ENCODE measurements around the gene RFX7.
A peak's percentile ranks its signal among the peaks of the same experiment; 100 is the strongest.
"Not testable (repeated sequence)": the region's sequence is repeated elsewhere in the genome, so short reads cannot be mapped to it uniquely, and the experiment has no call there.

The RFX7 gene

DNA sequence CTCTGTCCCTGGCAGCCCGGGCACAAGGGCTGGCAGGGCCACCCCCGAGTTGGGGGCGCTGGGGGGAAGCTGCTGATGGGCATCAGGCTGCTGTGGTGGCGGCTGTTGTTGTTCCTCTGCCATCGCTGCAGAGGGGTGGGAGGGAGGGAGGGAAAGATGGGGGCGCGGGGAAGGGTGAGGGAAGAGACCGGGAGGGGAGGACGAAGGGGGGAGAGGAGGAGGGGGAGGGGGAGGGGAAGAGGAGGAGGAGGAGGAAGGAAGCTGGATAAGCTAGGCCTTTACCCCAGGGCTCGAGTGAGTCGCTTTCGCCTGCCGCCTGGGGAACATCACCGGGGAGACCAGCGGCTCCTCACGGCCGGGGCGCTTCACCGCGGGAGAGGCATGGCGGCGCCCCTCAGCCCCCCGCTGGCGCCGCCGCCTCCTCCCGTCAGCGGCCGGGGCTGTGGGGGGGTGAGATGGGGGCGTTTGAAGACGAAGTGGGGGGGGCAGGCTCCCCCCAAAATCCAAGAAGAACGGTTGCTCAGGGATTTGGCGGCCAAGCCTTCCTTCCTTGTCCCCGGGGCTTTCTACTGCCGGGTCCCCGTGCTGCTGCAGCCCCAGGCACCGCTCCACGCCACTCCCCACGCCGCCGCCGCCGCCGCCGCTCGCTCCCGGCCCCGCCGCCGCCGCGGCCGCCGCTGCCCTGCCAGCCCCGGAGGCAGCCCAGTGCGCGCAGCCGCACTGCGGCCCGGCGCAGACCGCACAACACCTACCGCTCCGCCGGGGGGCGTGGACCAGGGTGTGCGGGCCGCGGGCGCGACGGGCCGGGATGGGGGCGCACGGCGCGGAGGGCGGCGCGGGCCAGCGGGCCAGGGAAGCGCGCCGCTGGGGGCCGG, at the start of gene RFX7:
RFX7 (minus strand) TSS at position 717 of the 875 bp plus-strand sequence; CDS start at position 123, 594 bp downstream.
- DNase-seq: peak; percentile 57 to 66

GRCh38 chr15:56292546-56293316, 49.1 kb upstream of the RFX7 start:
- DNase-seq: no peak

- DNase-seq: no peak
These were observed 48.1 kb upstream of the RFX7 start for GRCh38 chr15:56291741-56292140.

GRCh38 chr15:56286213-56286612, 42.5 kb upstream of the RFX7 start:
- peak; percentile 40 to 50 for DNase-seq

DNA sequence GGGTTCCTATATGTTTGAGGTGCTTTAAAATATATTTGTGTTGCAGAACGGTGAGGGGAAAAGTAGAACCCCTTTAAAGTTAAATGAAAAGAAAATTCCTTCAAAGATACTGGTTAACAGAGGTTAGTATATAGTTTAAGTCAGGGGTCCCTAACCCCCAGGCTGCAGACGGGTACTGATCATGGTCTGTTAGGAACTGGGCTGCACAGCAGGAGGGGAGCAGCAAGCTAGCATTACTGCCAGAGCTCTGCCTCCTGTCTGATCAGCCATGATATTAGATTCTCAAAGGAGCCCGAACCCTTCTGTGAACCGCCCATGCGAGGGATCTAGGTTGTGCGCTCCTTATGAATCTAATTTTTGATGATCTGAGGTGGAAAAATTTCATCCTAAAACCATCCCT, 37.5 kb upstream of the RFX7 start:
- no peak for DNase-seq

DNA sequence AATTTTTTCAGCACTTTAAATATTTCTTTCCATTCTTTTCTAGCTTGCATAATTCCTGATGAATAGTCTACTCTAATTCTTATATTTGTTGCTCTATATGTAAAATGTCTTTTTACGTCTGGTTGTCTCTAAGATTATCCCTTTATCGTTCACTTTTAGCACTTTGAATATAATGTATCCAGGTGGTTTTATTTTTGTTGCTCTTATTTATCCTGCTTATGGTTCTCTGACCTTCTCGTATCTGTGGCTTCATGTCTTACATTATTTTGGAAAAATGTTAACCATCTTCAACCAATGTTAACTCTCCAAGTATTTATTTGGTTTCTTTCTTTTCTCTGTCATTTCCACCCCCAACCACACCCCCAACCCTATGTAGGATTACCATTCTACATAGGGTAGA, 30.0 kb upstream of the RFX7 start:
- no peak for DNase-seq

DNA sequence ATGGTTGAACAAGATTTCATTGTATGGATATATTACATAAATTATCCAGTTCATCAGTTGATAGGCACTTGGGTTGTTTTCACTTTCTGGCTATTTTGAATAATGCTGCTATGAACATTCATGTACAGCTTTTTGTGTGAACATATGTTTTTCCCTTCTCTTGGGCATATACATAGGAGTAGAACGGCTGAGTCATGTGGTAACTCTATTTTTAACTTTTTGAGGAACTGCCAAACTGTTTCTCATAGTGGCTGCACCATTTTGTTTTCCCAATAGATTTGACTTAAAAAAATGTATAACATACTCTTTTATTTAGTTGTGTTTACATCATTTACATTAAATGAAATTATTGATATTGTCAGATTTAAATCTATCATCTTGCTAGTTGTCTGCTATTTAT, 28.8 kb upstream of the RFX7 start:
- peak; percentile 32 to 44 for DNase-seq

DNA sequence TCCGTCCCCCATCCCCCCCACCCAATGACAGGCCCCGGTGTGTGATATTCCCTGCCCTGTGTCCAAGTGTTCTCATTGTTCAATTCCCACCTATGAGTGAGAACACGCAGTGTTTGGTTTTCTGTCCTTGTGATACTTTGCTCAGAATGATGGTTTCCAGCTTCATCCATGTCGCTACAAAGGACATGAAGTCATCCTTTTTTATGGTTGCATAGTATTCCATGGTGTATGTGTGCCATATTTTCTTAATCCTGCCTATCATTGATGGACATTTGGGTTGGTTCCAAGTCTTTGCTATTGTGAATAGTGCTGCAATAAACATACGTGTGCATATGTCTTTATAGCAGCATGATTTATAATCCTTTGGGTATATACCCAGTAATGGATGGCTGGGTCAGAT, 22.8 kb upstream of the RFX7 start:
- not testable (repeated sequence) for DNase-seq

DNA sequence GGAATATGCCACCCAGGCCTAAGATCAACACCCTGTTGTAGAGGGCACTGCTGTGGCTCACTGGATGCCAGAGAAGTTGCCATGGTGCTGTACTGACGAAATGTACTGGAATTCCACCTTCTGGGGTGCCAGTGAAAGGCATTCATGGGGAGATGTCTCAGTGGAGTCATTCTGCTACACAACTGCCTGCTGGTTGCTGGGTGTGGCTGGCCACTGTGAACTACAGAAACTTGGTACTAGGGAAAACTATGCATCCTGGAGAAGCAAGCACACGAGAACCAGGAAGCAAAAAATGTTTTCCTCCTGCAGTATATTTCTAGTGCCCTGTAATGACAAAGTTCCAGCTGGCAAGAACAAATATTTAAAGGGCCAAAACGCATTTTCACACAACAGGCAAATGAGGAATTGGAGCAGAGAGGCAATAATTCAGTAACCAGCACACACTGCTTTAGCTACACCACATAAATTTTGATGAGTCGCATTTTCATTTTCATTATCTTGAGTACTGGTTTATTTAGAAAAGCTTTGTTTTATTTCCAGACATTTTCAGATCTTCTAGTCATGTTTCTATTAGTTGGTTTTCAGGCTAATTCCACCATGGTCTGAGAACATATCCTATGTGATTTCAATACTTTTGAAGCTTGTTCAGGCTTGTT, 18.3 kb upstream of the RFX7 start:
- no peak for DNase-seq

GRCh38 chr15:56257306-56257705, 13.6 kb upstream of the RFX7 start:
- DNase-seq: not testable (repeated sequence)

- no peak for DNase-seq
These were observed 10.6 kb upstream of the RFX7 start for GRCh38 chr15:56254265-56254664.

DNA sequence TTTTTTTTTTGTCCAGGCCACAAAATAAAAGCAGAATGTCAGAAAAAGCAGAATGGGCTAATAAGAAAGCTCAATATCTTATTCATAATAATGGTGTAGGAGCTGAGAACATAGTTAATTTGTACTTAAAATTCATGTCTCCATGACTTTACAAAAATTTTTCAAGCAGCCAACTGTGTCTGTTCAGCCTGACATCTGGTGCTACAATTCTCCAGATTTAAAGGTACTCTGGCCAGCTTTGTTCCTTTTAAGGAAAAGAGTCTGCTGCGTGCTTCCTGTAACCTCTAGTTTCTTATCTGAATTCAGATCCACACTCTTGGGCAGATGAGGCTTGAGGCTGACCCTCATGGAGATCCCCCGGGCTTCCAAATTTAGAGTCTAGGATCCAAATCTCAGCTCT, 8.7 kb upstream of the RFX7 start:
- DNase-seq: no peak

GRCh38 chr15:56251315-56252095, 7.8 kb upstream of the RFX7 start:
- no peak for DNase-seq

DNA sequence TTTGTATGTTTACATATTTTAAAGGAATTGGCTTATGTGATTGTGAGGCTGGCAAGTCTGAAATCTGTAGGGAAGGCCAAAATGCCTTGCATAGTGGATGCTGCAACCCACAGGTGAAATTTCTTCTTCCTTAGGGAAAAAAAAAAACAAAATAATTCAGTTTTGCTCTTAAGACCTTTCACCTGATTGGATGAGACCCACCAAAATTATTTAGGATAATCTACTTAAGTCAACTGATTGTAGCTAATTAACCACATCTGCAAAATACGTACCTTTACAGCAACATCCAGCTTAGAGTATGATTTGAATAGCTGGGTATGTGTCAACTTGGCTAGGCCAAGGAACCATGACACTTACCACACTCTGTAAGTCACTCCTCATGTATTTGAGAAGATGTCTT, 6.9 kb upstream of the RFX7 start:
- DNase-seq: no peak

GRCh38 chr15:56249092-56249491, 5.4 kb upstream of the RFX7 start:
- peak; percentile 77 to 85 for DNase-seq

GRCh38 chr15:56248311-56248992, 4.8 kb upstream of the RFX7 start:
- no peak for DNase-seq

- no peak for DNase-seq
These were observed 3.6 kb upstream of the RFX7 start for GRCh38 chr15:56247266-56247665.

DNA sequence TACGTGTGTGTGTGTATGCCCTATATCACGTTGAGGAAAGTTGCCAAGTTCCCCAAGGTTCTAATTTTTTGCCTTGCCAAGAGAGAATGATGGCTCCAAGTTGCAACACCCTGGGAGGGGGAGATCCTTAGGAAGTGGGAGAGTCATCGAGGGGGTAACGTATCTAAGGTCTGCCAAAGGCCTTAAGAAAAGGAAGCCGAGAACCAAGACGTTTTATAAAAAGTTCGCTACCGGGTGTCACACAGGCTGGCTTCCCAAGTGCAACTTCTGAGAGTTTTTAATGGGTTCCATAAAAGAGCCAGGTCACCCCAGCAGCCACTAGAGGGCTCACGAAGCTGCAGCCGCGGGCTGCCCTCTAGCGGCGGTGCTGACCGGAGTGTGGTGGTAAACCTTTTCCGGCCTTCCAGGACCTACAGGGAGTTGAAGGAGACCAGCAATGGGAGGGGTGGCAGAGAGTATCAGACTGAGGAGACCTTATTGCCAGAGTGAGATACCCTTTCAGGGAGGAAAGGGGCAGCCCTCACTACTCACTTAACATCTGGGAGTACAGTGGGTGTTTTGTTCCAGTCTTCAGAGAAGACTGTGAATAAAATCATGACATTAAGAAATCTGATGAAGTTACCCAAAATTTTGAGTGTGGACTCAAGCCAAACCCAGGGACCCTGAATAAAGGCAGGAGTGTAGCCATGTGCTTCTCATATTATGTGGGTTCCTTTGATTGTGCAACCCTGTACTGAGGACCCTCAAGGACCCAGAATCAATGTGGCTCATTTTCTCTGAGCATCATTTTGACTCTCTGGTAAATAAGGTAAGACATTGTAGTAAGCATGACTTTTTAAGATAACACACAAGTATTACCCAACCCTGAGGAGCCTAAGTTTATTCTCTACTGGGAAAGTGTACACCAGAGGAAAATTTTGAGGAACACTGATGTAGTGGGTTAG, 2.5 kb upstream of the RFX7 start:
- peak; percentile 97 to 98 for DNase-seq

- DNase-seq: peak; percentile 20 to 37
These were observed 1.3 kb upstream of the RFX7 start for GRCh38 chr15:56244811-56245576.

Data from Kasumi-1 (cell line).